NT2/D1 (cell line): ENCODE results near the gene AQP1.

Experiments
- DNase-seq: peaks from one replicate; pipeline ENCODE4 v3.0.0-alpha.2; 2011; ENCODE audit warnings: low read depth, low spot score
- H3K27me3 ChIP-seq: 2 replicates; pipeline ENCODE4 v1.6.0; 2011; ENCODE audit warnings: mild to moderate bottlenecking; ENCODE audit not compliant: insufficient read length, insufficient read depth
- H3K36me3 ChIP-seq: 2 replicates; pipeline ENCODE4 v1.6.1; 2011; ENCODE audit warnings: mild to moderate bottlenecking, low read length, mixed read lengths; ENCODE audit not compliant: insufficient read depth, insufficient read length
- H3K4me1 ChIP-seq: 2 replicates; pipeline ENCODE4 v1.5.1; 2011; ENCODE audit not compliant: insufficient read depth, insufficient read length
- H3K4me3 ChIP-seq: 2 replicates; pipeline ENCODE4 v1.5.1; 2011; ENCODE audit warnings: low read depth; ENCODE audit not compliant: insufficient read length
- H3K9ac ChIP-seq: 2 replicates; pipeline ENCODE4 v1.6.0; 2011; ENCODE audit warnings: low read depth; ENCODE audit not compliant: insufficient read length
- H3K9me3 ChIP-seq: 2 replicates; pipeline ENCODE4 v1.5.1; 2011; ENCODE audit warnings: mild to moderate bottlenecking, low read length; ENCODE audit not compliant: insufficient read depth
- SUZ12 ChIP-seq: IDR thresholded peaks from 2 replicates; pipeline ENCODE4 v1.6.1; 2011; ENCODE audit not compliant: insufficient read length, insufficient read depth; ENCODE audit errors: extremely low read depth
- YY1 ChIP-seq: IDR thresholded peaks from 2 replicates; pipeline ENCODE4 v1.6.1; 2011; ENCODE audit not compliant: insufficient read length, insufficient read depth
- ZNF274 ChIP-seq: IDR thresholded peaks from 2 replicates; pipeline ENCODE4 v1.6.1; 2011; ENCODE audit warnings: mild to moderate bottlenecking, low read depth, low read length

Gene AQP1

DNA sequence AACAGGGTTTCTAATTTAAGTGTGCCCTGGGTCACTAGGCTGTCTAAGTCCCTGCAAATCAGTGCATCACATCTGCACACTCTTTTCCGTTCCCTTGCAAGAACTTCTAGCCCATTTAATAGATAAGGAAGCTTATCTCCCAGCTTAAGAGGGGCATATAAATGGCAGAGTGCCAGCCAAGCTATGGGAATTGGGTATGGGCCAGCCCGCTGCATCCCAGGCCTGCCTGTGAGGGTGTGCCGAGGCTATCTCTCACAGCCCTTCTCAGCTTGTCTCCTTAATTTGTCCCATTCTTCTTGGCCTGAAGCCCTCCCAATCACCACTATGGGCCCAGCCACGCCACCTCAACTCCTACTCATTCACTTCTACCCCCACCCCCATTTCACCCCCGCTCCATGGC is 14.7 kb downstream of the AQP1 start:
- Histone ChIP-seq H3K4me1 (peaks cover 9% of the 10 kb centered on the region), H3K9ac (no peak overlapping the region), H3K27me3 (peaks cover 5% of the 10 kb centered on the region), H3K36me3 (no peaks in the 10 kb centered on the region), H3K4me3 (no peak overlapping the region), H3K9me3 (peaks cover 10% of the 10 kb centered on the region; the same call in 1 of the 2 replicates)
- TF ChIP-seq SUZ12 (no peak), ZNF274 (no peak), YY1 (no peak)
- DNase-seq, result no peak

DNA sequence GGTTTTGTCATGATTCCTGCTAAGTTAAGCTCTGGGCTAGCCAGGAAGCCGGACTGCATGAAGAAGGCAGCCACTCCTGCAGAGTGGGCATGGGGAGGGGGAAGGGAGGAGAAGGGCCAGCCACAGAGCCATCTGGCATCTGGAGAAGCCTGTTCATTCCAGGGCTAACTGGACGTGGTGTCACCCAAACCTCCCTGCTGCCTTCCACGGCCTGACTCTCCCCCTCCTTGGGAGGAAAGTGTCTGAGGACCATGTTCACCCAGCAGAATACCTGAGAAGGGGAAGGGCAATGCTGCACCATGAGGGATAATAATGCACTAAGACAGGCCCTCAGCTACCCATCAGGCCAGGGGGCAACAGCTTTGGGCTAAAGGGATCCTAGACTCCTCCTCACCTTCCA is 15.4 kb downstream of the AQP1 start:
- TF ChIP-seq YY1, result no peak
- no peak for TF ChIP-seq SUZ12
- no peak for TF ChIP-seq ZNF274
- Histone ChIP-seq H3K27me3 (peaks cover 5% of the 10 kb centered on the region), H3K4me3 (no peak overlapping the region), H3K4me1 (peaks cover 5% of the 10 kb centered on the region), H3K36me3 (no peaks in the 10 kb centered on the region), H3K9me3 (peaks cover 10% of the 10 kb centered on the region; the same call in 1 of the 2 replicates), H3K9ac (no peak overlapping the region)
- no peak for DNase-seq

GRCh38 chr7:30927559-30927958 is 15.9 kb downstream of the AQP1 start:
- H3K4me3 ChIP-seq, result no peak overlapping the region
- no peak overlapping the region for H3K9ac ChIP-seq
- H3K36me3 ChIP-seq, result no peaks in the 10 kb centered on the region
- H3K9me3 ChIP-seq, result peaks cover 10% of the 10 kb centered on the region; the same call in 1 of the 2 replicates
- TF ChIP-seq SUZ12 (no peak), ZNF274 (no peak), YY1 (no peak)
- no peak for DNase-seq
- peaks cover 6% of the 10 kb centered on the region for H3K27me3 ChIP-seq
- H3K4me1 ChIP-seq, result peaks cover 4% of the 10 kb centered on the region

GRCh38 chr7:30928254-30928872 is 16.7 kb downstream of the AQP1 start:
- Histone ChIP-seq H3K36me3 (no peaks in the 10 kb centered on the region), H3K4me1 (peaks cover 12% of the 10 kb centered on the region)

GRCh38 chr7:30929686-30930085 is 18.0 kb downstream of the AQP1 start:
- Histone ChIP-seq H3K4me1 (peaks cover 19% of the 10 kb centered on the region), H3K9me3 (peaks cover 10% of the 10 kb centered on the region; the same call in 1 of the 2 replicates), H3K36me3 (no peaks in the 10 kb centered on the region), H3K27me3 (peaks cover 10% of the 10 kb centered on the region), H3K4me3 (no peak overlapping the region), H3K9ac (no peak overlapping the region)
- no peak for DNase-seq
- TF ChIP-seq YY1 (no peak), SUZ12 (no peak), ZNF274 (no peak)

More at GRCh38 chr7:30928254-30928872, 16.7 kb downstream of the AQP1 start:
- TF ChIP-seq ZNF274 (no peak), SUZ12 (no peak), YY1 (no peak)
- H3K9ac ChIP-seq, result no peak overlapping the region
- H3K27me3 ChIP-seq, result peaks cover 10% of the 10 kb centered on the region
- H3K9me3 ChIP-seq, result peaks cover 10% of the 10 kb centered on the region; the same call in 1 of the 2 replicates
- DNase-seq, result no peak
- no peak overlapping the region for H3K4me3 ChIP-seq

DNA sequence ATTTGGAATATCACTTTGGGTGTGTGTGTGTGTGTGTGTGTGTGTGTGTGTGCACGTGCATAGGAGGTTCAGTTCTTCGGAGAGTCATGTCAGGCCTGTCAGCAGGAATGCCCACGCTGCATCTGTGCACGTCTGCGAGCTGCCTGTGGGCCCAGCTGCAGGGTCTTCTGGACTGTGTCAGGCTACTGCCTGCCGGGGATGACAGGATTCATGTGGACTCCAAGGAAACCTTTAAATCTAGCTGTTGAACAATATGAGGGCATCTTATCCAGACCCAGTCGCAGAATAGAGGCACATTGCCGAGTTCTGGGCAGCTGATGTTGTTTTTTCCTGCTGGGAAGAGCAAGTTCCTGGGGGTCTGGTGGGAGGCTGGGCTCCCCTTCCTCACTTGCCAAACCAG is 19.0 kb downstream of the AQP1 start:
- Histone ChIP-seq H3K4me3 (no peak overlapping the region), H3K27me3 (peaks cover 10% of the 10 kb centered on the region), H3K9me3 (peaks cover 10% of the 10 kb centered on the region; the same call in 1 of the 2 replicates), H3K4me1 (peaks cover 19% of the 10 kb centered on the region), H3K9ac (no peak overlapping the region), H3K36me3 (no peaks in the 10 kb centered on the region)
- no peak for TF ChIP-seq SUZ12
- TF ChIP-seq YY1, result no peak
- TF ChIP-seq ZNF274, result no peak
- no peak for DNase-seq

GRCh38 chr7:30931161-30931928 is 19.7 kb downstream of the AQP1 start:
- Histone ChIP-seq H3K9me3 (peaks cover 10% of the 10 kb centered on the region; the same call in 1 of the 2 replicates), H3K4me3 (no peak overlapping the region), H3K9ac (no peak overlapping the region), H3K27me3 (peaks cover 10% of the 10 kb centered on the region), H3K36me3 (no peaks in the 10 kb centered on the region), H3K4me1 (peaks cover 16% of the 10 kb centered on the region)
- TF ChIP-seq ZNF274 (no peak), YY1 (no peak), SUZ12 (no peak)
- no peak for DNase-seq
